KG1 (cell line): ENCODE measurements around the gene MIF4GD.
A peak's percentile ranks its signal among the peaks of the same experiment; 100 is the strongest.
"Not testable (repeated sequence)": the region's sequence is repeated elsewhere in the genome, so short reads cannot be mapped to it uniquely, and the experiment has no call there.

Source experiments
- DNase-seq: peaks from one replicate; lab custom pipeline; 2025; lab: John Stamatoyannopoulos, UW

The MIF4GD gene

DNA sequence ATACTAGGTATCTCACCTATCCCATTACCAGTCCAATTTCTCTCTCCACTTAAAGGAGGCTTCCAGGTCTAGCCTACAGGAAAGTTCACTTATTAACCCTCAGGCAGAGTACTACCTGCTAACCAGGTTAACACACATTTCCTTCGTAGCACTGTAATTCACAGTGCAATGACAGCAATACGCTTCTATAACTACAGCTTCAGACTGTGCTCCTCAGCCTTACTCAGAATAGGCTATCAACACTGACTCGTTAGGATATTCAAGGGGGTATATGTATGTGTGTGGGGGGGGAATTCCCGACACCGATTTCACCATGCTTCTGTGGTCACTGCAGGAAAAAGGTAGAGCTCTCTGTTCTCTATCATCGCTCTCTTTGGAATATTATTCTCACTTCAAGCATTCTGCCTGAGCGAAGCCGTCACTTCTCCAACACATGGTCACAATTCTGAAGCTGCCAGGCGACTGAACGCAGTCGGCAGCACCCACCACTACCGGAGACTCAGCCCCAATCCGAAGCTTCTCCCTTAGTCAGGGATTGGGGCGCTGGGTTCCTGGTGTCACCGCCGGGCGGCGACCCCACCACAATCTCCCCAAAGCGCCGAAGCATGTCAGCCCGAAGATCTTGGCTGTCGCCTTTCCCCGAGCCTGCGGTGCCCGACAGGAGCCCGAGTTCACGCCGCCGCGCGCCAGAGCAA, 10.2 kb downstream of the MIF4GD start:
- DNase-seq, result no peak

DNA sequence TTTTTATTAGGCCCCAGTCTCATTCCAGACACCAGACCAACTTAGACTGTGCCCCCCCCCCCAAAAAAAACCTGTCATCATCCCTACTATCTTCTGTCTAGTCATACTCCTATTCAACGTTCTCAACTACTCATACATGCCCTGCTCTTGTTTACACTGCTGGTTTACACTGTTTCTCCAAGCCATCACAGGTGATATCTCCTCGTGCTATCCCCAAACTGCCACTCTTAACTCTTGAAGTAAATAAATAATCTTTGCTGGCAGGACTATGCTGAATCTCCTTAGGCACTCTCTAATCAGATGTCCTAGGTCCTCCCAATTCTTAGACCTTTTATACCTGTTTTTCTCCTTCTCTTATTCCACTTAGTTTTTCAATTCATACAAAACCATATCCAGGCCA, 13.8 kb downstream of the MIF4GD start:
- DNase-seq, result not testable (repeated sequence)

DNA sequence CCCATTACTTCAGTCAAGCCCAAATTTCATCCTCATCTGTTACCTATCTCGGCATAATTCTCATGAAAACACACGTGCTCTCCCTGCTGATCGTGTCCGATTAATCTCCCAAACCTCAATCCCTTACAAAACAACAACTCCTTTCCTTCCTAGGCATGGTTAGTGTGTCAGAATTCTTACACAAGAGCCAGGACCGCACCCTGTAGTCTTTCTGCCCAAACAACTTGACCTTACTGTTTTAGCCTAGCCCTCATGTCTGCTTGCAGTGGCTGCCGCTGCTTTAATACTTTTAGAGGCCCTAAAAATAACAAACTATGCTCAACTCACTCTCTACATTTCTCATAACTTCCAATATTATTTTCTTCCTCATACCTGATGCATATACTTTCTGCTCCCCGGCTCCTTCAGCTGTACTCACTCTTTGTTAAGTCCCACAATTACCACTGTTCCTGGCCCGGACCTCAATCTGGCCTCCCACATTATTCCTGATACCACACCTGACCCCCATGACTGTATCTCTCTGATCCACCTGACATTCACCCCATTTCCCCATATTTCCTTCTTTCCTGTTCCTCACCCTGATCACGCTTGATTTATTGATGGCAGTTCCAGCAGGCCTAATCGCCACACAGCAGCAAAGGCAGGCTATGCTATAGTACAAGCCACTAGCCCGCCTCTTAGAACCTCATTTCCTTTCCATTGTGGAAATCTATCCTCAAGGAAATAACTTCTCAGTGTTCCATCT, 14.9 kb downstream of the MIF4GD start:
- DNase-seq, result not testable (repeated sequence)

DNA sequence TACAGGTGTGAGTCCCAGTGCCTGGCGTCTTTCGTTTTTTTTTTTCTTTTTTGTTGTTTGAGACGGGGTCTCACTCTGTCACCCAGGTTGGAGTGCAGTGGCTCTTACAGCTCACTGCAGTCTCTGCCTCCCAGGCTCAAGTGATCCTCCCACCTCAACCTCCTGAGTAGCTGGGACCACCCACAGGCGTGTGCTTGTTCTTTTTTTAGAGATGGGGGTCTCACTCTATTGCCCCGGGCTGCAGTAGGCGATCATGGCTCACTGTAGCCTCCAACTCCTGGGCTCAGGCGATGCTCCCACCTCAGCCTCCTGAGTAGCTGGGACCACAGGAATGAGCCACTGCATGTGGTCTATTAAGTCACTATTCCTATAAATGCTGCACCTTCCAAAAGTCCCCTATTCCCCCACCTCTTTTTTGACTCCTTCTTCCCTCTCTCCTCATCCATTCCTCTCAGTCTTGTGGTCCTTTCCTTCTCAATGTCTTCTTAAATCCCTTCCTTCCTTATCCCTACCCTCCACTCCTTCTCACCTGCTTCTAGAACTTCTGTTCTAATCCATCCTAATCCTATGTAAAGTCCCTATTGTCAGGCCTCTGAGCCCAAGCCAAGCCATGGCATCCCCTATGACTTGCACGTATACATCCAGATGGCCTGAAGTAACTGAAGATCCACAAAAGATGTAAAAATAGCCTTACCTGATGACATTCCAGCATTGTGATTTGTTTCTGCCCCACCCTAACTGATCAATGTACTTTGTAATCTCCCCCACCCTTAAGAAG, 18.8 kb downstream of the MIF4GD start:
- DNase-seq, result no peak

DNA sequence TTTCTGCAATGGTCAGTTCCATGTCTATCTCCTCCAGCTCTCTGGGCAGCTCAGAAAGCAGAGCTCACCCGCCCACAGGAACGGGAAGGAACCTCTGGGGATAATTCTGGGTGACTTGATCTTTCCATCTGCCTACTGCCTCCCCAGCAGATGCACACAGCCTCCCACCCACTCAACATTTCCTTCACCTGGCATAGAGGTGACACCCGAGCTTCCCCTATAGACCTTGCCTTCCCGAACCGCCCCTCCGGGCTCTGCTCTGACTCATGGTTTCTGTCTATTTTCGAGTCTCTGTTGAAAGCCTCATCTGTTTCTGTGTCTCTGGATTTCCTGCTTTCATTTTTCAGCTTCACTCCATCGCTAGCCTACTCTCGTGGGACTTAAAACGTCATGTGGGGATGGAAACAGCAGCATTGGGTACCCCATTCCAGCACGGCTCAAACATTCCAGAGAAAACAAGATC, 21.0 kb downstream of the MIF4GD start:
- no peak for DNase-seq

DNA sequence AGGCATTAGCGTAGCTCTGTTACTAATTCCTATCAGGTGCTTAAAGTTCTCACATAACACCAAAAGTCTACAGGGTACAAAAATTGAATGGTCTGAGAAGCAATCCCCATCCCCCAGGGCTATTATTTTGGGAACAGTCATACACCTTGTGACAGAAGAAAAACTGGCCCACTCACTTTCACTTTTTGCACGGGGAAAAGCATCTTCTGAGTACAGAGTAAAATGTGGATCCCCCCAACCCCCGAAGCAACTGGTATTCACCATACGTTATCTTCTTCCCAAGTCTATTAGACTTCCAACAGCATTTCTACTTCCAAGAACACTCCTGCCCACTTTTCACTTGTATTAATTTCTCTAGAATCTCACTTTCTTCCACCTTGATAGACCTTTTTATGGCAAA, 21.5 kb downstream of the MIF4GD start:
- no peak for DNase-seq

DNA sequence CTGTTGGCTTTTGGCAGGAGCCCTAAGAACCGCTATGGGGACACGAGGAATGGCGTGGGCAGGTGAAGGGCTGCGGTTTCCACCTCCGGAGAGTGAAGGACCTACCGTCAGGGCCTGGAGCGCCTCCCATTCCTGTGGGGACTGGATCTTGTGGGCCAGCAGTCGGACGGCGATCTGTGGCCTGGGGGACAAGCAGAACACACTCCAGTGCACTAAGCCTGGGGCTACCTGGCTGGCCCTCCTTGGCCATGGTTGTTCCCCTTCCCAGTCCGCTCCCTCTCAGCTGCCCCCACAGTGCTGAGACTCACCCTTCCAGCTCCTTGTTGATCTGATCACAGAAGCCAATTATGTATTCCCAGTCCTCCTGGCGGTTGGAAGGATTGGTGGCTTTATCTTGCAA, 24.6 kb downstream of the MIF4GD start:
- no peak for DNase-seq

DNA sequence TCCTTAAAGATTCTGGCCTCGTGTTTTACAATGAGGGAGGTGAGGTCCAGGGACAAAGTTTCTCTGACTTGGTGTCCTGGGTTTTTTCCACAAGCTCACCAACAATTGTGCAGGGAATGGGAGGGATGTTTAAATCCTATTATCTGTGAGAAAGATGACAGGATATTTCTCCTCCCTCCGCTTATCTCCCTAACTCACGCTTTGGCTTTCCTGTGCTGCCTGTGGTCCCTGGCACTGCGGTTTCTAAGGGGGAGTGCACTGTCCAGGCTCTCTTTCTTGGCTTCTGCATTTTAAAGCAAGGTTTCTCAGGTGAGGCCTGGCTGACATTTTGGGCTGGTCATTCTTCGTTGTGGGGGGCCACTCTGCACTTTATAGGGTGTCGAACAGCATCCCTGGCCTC, 26.0 kb downstream of the MIF4GD start:
- DNase-seq, result no peak

DNA sequence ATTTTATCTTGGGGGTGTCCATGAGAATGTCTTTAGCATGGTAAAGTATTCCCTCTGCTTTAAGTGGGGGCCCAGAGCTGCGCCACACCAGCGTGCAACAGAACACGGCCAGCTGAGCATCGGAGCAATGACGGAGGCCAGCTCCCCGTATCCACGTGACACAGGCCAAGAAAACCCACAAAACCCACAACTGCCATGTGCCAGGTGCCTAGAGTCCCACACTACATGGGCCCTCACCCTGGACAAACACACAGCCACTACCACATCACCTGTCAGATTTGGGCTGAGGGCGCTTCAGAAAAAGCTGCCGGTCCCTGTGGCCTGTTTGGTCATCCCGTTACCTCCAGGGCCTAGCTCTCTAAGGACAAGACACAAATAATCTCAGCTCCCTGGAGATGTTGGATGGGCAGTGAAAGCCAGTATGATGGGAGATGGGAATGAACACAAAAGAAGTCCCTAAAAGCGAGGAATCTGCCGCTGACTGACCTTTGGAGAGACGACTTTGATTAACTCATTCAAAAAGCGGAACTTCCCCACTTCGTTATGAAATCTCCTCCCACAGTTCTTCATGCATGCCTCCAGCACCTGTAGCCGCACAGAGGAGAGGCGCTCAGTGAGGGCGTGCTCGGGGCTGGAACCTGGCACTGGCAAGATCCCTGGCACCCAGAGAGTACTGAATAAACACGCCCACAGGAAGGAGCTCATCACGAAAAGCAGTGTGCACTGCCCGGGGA, 26.7 kb downstream of the MIF4GD start:
- DNase-seq, result no peak

DNA sequence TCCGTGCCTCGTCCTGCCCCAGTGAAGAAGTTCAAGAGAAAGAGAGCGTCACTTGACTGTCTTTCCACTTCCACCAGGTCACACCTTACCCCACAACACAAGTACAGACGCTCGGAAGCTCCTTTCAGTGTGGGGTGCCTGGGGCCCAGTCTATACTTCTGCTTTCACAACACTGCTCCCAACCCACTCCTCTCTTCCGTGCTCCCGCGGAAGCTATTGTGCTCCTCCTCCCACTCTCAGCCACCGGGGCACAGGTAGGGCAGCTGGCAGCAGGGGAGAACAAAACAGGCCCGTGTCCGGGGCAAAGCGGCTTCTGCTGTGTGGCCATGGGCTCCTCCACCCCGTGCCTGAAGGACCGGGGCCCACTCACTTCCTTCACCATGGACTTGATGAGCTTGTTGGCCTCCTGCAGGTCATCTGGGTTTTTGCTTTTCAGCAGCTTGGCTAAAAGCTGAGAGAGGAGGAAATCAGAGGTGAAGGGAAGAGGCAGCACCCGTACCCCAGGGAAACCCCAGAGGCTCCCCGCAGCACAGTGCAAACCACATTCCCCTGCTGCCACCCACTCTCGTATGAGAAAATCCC, 28.5 kb downstream of the MIF4GD start:
- DNase-seq, result no peak

DNA sequence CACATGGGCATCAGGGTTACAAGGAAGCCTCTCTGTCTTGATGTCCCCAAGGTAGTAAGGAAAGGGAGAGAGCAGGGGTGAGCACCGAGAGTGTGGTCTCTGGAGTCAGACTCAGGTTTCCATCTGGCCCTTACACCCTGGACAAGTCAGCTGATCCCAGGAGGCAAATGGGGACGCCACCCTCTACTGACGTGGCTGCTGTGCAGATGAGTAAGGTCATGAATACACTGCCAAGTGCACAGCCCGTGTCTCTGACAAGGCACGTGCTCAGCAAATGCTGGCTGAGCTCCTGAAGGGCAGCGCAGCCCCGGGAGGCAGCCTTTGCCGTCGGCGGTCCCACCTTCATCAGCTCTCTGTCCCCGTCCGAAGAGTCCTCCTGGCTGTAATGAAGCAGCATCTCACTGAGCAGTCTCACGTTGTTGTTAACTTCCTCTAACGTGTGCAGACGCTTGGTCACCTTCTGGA, 29.0 kb downstream of the MIF4GD start:
- no peak for DNase-seq

DNA sequence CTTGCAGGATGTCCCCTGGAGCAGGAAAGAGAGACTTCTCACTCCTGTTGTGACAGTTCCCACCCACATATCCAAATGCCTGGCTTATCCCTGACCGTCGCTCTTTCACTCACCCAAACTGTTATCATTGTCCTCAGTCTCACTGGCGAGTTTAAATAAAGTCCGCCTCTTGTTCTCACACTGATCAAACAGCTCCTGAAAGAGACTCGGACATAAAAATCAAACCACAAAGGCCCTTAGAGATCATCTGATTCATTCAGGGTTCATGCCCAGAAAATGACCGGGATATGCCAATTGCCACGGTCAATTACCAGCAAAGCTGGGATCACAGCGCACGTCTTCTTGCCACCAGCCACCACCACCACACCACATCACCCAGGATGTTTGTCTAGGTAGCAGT, 29.5 kb downstream of the MIF4GD start:
- no peak for DNase-seq

DNA sequence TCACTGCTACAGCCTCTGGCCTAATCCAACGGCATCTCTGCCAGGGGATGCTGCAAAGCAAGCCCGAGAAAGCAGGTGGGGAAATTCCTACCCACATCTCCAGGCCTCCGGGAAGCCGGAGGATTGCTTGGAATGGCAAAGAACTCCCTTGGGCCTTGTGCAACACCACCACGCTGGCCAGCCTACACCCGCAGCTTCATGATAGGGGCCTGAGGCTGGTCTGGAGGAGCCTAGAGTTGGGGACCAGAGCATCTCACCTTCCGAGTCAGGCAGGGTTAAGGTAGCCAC, 29.9 kb downstream of the MIF4GD start:
- no peak for DNase-seq

DNA sequence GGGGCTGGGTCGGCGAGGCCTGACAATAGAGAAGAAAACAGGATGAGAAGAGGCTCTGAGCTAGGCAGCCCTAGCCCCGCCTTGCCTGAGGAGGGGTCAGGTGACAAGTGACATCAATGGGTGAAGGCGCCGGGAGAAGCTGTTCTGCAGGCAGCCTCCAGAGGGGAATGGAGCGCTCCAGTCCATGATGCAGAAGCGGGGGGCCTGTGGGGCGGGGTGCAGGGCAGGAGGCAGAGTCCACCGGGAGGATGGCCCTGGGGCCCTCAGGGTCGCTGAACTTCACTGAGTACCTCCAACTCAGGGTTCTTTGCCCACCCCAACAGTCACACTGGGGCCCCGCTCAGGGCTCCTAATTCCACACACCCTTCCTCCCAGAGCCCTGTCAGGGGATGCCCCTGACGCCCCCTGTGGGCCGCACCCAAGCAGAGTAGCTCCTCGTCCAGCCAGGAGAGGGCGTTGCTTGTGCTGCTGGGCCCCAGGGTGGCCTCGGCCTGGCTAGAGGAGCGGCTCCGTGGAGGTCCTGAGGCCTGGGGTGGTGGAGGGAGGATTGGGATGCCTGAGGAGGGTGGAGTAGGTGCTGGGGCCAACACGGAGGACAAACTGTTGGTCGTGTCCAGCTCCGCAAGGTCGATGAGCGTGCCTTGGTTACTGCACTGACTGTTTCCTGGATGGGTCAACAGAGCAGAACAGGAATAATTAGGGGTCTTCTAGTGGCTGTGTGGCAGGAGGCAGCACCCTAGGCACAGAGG, 30.5 kb downstream of the MIF4GD start:
- peak; percentile 12 for DNase-seq

DNA sequence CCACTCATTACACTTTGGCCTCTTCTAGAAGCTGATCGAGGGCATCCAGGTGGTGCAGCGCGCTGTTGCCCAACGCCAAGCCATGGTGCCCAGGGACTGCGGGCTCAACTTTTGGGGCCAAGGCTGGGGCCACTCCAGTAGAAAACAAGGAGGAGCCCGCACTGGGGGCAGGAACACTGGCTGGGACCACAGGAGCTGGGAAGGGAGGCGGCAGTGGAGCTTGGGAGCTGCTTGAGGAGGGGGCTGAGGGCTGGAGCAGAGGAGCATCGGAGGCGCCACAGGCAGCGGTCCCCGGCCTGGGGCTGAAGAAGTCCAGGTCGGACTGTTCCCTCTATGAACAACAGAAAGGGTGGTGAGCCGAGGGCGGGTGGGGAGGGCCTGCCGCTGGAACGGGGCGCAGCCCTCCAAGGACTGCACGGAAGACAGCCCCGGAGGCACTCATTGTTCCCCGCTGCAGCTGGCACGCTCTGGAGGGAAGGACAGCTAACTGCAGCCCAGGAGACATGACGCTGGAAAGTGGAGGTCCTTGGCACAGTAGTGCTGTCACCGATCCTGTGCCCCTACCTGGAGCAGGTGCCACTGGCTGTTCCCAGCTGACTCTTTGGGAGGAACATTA, 31.1 kb downstream of the MIF4GD start:
- no peak for DNase-seq

DNA sequence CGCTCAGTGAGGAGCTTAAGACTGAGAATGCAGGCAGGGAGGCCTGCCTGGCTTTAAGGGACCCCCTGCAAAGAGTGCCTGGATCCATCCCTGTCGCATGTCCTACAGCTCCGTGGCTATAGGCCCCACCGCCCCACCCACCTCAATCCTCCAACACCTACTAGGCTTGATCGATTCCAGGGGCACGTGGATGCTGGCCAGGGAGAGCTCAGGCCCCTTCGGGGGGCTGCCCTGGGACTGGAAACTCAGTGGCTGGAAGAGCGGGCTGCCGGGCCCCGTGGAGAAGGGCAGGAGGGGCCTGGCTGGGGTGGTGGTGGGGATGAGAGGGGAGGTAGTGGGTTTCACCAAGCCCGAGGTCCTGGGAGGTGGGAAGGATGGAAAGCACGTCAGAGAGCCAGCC, 31.8 kb downstream of the MIF4GD start:
- DNase-seq, result no peak

DNA sequence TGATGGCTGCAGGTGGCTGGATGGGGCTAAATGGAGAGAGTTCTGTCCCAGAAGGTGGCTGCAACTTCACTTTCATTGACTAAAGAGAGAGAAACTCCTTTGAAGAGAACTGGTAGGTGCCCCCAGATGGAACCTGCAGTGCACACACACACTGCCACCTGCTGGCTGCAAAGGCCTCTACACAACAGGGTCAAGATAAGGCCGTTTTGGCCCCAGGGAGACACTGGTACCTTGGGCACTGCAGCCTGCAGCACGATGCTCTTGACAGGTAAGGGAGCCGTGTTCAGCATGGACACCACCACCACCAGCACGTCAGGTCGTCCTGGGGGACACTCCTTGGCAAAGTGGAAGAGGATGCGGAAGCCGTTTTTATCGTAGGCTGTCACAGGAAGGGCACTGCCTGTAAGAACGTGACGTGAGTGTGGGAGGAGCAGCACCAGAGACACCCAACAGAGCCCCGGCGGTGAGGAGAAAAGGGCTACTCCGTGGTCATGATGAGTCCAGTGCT, 32.3 kb downstream of the MIF4GD start:
- no peak for DNase-seq

DNA sequence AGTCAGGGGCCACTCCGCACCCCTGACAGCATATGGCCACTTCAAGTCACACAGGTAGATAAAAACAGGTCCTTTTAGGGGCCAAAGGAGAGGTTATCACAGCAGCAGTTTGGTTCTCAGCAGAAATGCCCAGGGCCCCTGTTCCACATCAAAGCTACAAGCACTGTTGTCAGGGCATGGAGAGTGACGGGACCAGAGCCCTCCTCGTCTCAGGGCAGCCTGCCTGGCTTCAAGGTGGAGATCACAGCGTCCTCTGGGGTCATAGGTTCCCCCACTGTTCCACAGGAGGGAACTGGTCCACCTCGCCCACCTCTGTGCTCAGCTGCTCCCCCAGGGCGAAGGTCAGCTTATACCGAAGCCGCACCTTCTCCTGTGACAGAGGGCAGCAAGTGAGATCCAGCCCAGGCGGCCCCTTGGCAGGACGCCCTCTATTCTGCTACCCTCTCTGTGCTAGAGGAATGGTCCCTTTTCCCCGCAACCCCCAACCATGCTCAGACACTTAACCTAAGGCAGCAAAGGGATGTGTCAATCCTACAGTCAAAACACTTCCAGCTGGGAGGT, 32.9 kb downstream of the MIF4GD start:
- DNase-seq, result no peak

DNA sequence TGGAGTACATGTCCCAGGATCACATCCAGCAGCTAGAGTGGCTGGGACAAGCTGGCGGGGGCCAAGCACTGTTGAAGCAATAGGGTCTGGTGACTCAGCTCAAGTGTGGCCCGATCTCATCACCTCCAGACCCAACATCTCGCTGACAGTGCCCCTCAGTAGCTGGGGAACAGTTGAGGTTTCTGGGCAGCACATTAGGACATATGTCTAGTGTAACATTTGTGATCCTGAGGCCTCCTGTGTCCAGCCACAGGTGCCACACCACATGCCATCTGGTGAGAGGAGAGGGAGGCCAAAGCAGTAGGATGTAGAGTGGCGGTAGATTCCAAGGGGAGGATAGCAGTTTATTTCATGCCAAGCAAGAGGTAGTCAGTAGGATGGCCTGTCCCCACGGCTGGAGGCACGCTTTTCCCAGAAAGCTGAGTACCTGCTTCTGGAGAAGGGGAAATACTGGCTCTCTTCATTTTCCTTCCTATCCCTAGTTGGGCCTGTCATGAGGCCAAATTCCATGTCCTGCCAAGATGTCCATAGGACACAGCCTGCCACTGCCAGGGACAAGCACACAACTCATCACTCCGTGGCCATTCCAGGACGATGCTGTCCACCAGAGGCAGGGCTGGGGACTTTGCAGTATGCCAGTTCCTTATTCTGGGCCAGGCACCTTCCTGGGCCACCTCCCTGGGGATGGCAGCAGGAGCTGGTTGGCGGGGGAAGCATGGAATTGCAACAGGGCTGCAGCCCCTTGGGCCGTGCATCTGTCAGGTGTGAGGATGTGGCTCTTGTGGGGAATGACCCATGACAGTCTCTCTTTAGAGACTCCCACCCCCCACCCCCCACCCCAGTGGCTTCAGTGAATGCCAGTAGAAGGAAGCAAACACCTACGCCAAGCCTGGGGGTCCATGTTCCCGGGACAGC, 33.7 kb downstream of the MIF4GD start:
- DNase-seq, result no peak
